ENCODE results near the gene CTRB1.

GRCh38 chr16:75231570-75231969 is 12.8 kb downstream of the CTRB1 start:
- TF ChIP-seq, protein P1, sequence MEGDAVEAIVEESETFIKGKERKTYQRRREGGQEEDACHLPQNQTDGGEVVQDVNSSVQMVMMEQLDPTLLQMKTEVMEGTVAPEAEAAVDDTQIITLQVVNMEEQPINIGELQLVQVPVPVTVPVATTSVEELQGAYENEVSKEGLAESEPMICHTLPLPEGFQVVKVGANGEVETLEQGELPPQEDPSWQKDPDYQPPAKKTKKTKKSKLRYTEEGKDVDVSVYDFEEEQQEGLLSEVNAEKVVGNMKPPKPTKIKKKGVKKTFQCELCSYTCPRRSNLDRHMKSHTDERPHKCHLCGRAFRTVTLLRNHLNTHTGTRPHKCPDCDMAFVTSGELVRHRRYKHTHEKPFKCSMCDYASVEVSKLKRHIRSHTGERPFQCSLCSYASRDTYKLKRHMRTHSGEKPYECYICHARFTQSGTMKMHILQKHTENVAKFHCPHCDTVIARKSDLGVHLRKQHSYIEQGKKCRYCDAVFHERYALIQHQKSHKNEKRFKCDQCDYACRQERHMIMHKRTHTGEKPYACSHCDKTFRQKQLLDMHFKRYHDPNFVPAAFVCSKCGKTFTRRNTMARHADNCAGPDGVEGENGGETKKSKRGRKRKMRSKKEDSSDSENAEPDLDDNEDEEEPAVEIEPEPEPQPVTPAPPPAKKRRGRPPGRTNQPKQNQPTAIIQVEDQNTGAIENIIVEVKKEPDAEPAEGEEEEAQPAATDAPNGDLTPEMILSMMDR (conservative IDR thresholded peaks at IDR 0.05 in 1 of 2, IDR thresholded peaks at IDR 0.05 in 1 of 2; ENCODE audit: extremely low read depth in 1 of 2, insufficient read depth in 1 of 2, low read depth in 1 of 2, low read length in 2 of 2) = no peak
- TF ChIP-seq EZH2 (IDR thresholded peaks at IDR 0.05; ENCODE audit: borderline replicate concordance, low read length) = no peak

Measured in mammary epithelial cell (primary cell).